Esophagus muscularis mucosa (tissue), 4 donors: ENCODE results near the gene MRPS31.

Experiments
- CTCF ChIP-seq, 3 experiments: fragments of 200-600 bp in 2 of 3; fragments of 450-650 bp in 1 of 3; sonication (generic) in 2 of 3; IDR thresholded peaks; one replicate each; pipeline ENCODE4 v1.5.1; 2017 to 2019; ENCODE audit warnings: antibody characterized with exemption in 3 of 3, mild to moderate bottlenecking in 2 of 3, moderate library complexity in 1 of 3
- EP300 ChIP-seq: sonication (generic); formaldehyde crosslinking; IDR thresholded peaks from one replicate; pipeline ENCODE4 v1.6.1; 2017; ENCODE audit warnings: antibody characterized with exemption
- POLR2A ChIP-seq: fragments of 450-650 bp; IDR thresholded peaks from one replicate; pipeline ENCODE4 v1.6.1; 2017; ENCODE audit warnings: antibody characterized with exemption, moderate library complexity, mild to moderate bottlenecking, low read depth

- TF ChIP-seq CTCF (IDR thresholded peaks at IDR 0.05) (peak; percentile 56 to 78 (median 70)), EP300 (no peak), POLR2A (no peak)
Measured at GRCh38 chr13:40682449-40683240, 88.3 kb downstream of the MRPS31 start.
